ENCODE results near the gene CBLN1.

DNA sequence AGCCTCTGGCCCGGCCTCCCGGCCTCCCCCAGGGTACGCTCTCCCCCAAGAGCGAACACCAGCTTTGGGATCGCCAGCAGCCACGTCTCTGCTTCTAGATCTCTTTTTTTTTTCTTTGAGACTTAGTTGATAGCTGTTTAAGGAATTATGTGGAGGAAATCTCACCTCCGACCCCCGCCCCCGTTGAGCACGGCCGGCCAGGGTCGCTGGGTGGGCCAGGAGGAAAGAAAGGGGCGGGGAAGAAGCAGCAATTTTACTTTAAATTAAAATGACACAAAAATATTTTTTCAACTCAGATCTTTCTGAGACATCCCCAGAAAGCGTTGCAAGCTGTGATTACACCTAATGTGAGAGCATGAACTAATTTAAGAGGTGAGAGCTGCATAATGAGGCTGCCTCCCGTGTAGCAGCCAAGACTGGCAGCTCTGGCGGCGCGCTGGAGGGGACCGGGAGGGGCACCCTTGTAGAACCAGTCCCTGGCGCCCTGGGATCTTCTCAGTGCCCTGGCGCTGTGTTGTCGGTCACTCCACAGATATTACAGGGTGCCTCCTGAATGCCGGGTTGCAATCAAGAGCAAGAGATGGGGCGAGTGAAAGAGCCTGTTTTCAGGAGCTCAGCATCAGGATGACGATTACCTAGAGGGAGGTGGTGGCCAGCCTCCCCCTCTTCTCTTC is 1.9 kb upstream of the CBLN1 start:
- TF ChIP-seq, protein P1, sequence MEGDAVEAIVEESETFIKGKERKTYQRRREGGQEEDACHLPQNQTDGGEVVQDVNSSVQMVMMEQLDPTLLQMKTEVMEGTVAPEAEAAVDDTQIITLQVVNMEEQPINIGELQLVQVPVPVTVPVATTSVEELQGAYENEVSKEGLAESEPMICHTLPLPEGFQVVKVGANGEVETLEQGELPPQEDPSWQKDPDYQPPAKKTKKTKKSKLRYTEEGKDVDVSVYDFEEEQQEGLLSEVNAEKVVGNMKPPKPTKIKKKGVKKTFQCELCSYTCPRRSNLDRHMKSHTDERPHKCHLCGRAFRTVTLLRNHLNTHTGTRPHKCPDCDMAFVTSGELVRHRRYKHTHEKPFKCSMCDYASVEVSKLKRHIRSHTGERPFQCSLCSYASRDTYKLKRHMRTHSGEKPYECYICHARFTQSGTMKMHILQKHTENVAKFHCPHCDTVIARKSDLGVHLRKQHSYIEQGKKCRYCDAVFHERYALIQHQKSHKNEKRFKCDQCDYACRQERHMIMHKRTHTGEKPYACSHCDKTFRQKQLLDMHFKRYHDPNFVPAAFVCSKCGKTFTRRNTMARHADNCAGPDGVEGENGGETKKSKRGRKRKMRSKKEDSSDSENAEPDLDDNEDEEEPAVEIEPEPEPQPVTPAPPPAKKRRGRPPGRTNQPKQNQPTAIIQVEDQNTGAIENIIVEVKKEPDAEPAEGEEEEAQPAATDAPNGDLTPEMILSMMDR (IDR thresholded peaks at IDR 0.05), result no peak
- TF ChIP-seq POLR2AphosphoS5 (IDR thresholded peaks at IDR 0.05), result no peak
- no peak for TF ChIP-seq POLR2A (IDR thresholded peaks at IDR 0.05)

Measured in suprapubic skin (tissue), 4 donors.